ENCODE results near the gene IL17RC.

DNA sequence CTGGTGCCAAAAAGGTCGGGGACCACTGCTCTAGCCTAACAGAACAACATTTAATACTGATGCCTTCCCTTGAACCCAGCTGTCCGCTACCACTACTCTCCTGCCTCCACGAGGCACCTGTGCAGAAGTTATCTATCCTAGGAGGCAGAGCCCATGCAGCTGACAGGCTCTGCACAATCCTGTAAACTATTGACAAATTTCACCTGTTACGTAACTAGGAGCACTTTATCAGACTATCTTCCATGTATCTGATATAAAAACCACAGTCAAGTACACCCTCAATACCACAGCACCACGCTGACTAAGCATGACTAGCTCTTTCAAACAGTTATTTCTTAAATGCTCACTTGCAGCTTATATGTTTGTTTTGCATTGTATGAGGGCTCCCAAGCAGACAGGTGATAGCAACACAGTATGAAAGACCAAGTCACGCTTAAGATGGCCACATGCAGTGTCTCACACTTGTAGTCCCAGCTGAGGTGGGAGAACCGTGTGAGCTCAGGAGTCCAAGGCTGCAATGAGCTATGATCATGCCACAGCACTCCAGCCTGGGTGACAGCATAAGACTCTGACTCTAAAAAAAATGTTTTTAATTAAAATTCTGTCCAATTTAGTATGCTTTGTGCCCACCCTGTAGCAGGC lies 4.5 kb upstream of the IL17RC start:
- no peak for TF ChIP-seq SUZ12 (IDR thresholded peaks at IDR 0.05; ENCODE audit: extremely low read depth, insufficient read depth, insufficient read length)
- no peak for TF ChIP-seq ZNF274 (IDR thresholded peaks at IDR 0.05; ENCODE audit: low read depth, low read length)
